Activated CD4-positive, alpha-beta T cell treated with anti-CD3 and anti-CD28 coated beads, Interleukin-2, amount 50 U/mL, for 24 hours (primary cell): ENCODE data around the gene WNT11.

Source experiments
- DNase-seq, 2 donors: peaks; one replicate each; pipeline ENCODE4 v3.0.0-alpha.2; 2020; ENCODE audit warnings: low read depth in 1 of 2, low spot score in 1 of 2

Gene WNT11

GRCh38 chr11:76238551-76238950, 32.2 kb upstream of the WNT11 start:
- DNase-seq = no peak

- DNase-seq = no peak
These were observed 31.6 kb upstream of the WNT11 start for GRCh38 chr11:76237914-76238313.

GRCh38 chr11:76237000-76237649, 30.8 kb upstream of the WNT11 start:
- no peak for DNase-seq

GRCh38 chr11:76236092-76236999, 30.0 kb upstream of the WNT11 start:
- DNase-seq = peak; percentile 30 to 32

DNA sequence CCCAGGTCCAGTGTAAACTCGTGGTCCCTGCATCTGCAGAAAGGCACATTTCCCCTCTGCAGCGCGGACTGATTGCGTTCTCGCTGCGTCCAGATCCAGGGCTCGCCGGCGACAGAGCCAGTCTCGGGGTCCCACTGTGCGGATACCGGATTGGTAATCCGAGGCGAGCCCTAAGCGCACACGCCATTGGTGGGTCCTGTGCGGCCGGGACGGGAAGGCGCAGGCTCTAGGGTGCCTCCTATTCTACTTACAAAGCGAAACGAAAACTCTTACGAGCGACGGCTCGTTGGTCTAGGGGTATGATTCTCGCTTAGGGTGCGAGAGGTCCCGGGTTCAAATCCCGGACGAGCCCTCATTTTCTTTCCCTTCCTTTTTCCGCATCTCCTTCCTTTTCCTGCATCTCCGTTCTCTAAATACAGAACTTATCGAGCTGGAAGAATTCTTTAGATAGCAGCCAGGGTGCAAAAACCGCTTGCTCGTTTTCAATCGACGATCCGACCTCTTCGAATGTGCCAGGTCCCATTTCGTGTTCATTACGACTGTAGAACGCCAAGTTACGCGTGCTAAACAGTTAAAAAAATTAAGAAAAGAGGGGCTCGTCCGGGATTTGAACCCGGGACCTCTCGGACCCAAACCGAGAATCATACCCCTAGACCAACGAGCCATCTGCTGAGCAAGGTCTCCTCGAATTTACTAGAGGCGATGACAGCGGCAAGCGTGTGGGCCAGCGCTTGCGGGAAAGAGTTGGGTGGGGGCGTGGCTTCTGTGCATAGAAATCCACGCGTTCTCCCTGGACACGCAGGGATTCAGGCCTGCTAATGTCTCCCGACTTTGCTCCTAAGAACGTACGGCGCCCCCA, 29.2 kb upstream of the WNT11 start:
- DNase-seq = peak; percentile 92 to 98

DNA sequence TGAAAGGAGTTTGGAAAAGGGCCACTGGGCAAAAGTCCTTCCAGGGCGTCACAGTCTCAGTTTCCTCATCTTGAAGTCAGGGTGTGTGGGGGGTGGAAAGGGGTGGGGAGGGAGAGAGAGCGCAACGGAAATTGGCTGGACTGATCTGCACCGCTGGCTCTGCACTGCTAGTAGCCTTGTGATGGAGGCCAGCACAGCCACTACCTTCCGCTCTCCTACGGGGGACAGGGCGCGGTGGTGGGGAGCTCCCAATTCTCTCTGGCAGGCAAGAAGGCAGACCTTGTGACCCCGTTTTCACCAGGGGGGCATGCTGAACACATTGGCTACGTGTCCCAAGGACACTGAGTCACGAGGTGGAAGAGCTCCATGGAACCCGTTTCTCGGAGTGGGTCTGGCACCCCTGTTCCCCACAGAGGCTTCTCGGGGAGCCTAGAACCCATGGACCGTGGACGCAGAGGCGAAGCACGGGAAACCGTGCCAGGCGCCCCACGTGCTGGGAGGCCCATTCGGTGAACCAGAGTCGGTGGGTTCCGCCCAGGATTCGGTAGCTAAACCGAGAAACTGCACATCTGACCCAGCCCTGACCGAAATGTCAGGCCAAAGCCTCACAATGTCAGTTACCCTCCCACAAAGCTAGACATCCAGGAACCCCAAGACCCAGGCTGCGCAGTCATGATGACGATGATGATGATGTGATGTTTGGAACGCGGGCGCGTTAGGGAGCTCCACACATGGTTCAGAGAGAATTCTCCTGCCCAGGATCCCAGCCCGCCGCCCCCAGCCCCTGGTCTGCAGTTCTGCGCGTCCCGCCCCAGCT, 28.3 kb upstream of the WNT11 start:
- no peak for DNase-seq

GRCh38 chr11:76234021-76234415, 27.7 kb upstream of the WNT11 start:
- DNase-seq = no peak

GRCh38 chr11:76233196-76233921, 27.1 kb upstream of the WNT11 start:
- no peak for DNase-seq

GRCh38 chr11:76232026-76232665, 25.8 kb upstream of the WNT11 start:
- DNase-seq = no peak

DNA sequence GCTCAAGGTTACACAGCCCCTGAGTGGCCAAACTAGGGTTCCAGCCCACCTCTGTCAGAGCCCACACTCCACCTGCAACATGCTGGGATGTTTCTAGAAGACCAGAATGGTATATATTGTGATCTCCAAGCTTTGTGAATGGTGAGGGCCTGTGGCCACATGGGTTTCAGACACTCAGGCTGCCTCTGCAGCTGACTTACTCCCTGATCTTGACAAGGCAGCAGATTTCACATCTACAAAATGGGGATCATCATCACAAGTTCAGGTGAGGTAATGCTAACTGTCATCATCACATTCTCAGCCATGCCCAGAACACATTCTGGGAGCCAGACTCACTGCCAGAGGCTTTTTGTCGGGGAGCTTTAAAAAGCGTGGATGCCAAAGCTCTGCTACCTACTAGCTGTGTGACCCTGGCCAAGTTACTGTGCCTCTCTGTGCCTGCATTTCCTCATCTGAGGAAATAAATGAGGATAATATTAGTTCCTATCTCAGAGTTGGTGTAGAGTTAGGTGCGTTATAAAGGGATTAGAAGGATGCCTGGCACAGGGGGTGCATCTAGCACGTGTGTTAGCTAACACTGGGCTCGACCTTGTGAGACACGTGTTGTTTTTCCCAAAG, 24.9 kb upstream of the WNT11 start:
- no peak for DNase-seq

DNA sequence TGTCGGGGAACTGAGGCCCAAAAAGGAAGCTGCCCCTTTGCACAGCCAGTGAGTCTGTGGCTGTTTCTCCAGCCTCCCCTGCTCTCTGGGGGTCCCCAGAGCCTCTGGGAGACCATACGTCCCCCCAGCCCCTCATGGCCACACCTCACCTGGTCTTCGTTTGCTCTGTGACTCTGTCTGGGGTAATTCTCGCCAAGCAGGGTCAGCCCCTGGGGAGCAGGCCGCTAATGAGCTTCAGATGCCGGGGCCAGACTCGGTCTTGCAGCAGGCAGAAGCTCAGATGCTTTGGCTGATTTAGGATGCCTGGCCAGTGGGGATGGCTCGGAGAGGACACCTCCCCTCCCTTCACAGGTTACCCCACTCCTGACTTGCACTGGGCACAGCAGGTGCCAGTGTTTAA, 24.1 kb upstream of the WNT11 start:
- no peak for DNase-seq

DNA sequence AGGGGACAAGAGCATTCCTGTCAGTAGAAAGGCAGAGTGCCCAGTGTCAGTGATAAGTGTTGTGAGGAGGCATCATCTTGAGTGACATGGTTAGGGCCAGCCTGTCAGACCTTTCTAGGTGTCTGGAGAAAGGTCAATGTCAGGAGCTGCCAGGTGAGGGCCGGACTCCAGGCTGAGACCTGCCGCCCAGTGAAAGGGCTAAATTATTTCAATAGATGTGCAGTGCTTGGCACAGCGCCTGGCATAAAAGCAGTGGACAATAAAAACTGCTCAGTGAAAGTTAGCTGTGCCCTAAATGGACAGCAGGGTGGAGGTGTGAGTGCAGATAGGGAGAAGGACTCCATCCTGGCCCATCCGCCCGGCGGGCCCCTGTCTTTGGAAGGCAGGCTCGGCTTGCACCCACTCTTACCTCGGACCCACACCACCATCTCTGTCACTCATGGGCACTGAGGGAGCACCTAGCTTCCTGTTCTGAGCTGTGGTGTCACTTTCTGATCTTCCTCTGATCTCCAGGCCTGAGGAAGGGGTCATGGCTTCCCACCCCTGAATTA, 23.5 kb upstream of the WNT11 start:
- DNase-seq = no peak

DNA sequence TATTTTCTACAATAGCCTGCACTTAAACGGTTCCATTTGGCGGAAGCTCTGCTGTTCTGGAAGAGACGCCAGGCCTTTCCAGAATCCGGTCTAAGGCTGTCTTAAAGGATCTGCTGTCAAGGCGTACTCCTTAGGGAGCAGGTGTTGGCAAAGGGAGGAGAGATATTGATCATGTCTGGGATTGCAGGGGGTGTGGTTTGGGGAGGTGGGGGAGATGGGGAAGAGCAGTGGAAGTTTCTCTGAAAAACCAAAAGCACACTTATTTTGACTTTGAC, 22.5 kb upstream of the WNT11 start:
- no peak for DNase-seq

- no peak for DNase-seq
These were observed 22.0 kb upstream of the WNT11 start for GRCh38 chr11:76228071-76228874.

DNA sequence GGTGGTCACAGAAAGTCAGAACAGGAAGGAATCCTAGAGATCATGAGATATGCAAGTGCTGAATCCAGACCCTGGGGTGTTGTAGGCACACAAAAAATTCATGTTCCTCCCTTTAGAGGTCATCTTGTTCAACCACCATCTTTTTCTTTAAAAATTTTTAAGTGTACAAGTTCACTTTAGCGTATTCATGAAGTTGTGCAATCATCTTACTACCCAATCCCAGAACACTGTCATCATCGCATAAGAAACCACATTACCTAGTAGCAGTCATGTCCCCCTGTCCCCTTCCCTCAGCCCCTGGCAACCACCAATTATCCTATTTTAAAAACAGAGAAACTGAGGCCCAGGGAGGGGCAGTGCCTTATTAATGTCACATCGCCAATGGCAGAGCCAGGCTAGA, 20.3 kb upstream of the WNT11 start:
- DNase-seq = no peak

DNA sequence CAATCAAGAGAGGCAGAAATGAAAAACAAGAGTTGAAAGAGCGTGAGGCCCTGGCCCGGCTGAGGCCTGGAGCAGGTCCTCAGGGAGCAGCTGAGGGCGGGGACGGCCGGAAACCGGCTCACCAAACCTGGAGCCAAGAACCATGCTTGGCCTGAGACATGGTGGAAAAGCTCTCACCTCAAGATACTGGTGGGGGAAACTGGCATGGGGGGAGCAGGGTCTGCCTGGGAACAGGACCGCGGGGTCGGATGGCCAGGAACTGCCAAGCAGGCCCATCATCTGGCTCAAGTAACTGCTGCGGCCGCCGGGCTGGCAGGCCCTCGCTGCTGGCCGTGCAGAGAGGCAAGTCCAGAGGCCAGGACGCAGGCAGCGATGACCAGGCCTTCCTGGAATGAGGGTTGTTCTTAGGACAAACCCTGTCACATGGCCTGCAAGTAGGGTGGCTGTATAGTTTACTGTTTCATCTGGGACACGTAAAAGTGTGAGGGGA, 18.9 kb upstream of the WNT11 start:
- DNase-seq = no peak

GRCh38 chr11:76224461-76225121, 18.3 kb upstream of the WNT11 start:
- DNase-seq = no peak

DNA sequence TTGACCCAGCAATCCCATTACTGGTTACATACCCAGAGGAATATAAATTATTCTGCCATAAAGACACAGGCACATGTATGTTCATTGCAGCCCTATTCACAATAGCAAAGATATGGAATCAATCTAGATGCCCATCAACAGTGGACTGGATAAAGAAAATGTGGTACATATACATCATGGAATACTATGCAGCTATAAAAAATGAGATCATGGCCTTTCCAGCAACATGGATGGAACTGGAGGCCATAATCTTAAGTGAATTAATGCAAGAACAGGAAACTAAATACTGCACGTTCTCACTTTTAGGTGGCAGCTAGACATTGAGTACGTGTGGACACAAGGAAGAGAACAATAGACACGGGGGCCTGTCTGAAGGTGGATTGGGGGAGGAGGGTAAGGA, 15.1 kb upstream of the WNT11 start:
- DNase-seq = no peak
